HG02678 (cell line): ENCODE data around the gene DCST1.

Source experiments
- ATAC-seq: cut with Tn5 transposase; IDR thresholded peaks from one replicate; pipeline ENCODE4 v1.9.1; 2021; ENCODE audit warnings: mild to moderate bottlenecking, moderate library complexity; ENCODE audit not compliant: unreplicated experiment

The DCST1 gene

DNA sequence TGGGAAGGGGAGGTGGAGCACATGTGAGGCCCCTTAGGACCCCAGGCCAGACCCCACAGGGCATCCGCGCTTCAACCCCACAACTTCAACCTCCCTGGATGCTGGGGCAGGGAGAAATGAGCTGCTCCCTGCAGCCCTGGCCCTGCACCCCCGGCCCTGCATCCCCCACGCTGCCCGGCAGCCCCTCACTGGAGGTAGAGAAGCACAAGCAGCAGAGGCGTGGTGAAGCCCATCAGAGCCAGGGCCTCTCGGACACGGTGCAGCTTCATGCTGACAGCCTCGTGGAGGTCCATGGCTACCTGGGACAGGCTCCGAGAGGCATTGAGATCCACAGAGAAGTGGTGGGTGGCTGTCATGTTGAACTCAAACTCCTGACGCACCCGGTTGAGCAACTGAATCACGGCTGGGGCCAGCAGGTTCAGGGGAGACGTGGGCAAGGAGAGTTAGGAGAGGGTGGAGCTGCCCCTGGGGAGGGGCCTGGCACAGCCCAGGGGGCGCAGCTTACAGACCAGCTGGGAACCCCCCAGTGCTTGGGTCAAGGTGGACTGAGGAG lies 3.3 kb upstream of the DCST1 start:
- no peak for ATAC-seq

DNA sequence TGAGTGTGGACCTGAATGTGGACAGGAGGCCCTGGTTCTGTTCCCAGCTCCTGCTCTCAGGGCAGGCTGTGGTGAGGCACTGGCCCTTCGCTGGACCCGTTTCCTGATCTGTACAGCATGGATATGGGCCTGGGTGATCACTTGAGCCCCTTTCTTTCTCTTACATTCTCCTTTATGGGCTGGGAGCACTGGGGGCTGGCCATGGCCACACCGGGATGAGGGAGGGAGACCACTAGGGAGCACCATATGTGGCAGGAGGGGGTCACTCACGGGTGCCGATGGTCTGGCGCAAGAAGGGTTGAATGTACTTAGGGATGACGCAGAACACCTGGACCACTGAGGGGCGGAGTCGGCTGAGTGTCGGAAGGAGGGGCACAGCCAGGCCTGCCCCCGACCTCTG lies 2.7 kb upstream of the DCST1 start:
- no peak for ATAC-seq

DNA sequence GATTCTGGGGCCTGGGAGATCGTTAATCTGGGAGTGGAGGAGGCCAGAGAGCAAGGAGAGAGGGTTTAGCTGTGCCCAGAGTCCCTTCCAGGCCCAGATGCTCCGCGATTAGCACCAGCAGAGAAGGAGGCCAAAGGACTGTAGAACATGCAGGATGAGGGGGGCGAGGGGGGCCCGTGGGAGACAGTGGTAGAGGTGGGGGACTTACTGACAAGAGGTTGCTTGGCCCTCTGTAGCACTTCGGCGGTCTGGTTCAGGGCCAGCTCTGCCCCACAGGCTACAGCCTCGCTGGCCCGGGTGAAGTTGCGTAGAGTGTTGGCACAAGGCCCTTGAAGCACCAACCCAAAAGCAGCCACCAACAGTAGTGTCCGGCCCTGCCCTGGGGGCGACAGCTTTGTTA lies 738 bp upstream of the DCST1 start:
- no peak for ATAC-seq

DNA sequence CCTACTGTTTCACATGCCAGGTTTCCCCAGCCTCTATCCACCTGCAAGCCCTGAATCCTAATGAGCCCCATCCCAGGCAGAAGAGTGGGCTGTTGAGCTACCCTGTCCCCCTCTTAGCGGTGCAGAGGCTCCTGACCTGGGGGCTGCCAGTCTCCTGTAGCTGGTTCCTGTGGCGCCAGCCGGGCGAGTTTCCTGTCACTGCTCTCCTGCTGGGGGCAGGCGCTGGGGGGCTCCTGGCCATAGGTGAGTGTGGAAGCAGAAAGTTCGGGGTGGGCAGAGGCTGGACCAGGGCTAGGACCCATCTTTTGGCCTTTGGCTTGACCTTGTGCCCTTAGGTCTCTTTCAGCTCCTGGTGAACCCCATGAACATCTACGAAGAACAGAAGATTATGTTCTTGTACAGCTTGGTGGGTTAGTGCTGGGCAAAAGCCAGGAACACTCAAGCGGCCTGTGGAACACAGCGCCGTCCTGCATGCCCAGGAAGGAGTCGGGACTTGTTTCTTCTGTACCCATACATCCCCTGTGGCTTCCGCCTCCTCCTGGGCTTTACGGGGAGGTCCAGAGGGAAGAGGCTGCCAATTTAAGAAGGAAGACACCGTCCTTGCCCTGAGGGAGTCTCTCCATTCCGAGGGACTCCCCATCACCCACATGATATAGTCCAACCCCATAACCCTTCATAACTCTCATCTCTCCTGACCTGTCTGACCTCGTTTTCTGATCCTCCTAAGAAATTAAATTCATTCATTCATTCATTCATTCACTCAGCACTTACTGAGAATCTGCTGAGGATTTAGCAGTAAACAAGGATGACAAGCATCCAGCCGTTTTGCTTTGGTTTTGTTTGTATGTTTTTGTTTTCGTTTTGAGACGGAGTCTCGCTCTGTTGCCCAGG lies 939 bp downstream of the DCST1 start:
- no peak for ATAC-seq

DNA sequence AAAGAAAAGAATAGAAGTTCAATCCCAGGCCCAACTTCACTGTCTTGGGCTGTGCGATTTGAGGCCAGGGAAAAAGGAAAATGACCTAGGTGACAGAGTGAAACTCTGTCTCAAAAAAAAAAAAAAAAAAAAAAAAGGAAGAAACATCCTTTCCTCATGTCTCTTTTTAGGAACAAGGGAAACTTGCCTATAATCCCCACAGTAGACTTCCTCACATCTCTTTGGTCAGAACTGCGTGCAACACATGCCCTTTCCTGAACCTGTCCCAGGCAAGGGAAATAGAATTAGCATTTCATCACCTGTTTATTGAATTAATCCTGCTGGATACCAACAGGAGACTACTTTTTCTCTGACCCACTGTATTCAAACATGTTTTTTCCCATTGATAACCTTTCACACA lies 2.3 kb downstream of the DCST1 start:
- no peak for ATAC-seq

DNA sequence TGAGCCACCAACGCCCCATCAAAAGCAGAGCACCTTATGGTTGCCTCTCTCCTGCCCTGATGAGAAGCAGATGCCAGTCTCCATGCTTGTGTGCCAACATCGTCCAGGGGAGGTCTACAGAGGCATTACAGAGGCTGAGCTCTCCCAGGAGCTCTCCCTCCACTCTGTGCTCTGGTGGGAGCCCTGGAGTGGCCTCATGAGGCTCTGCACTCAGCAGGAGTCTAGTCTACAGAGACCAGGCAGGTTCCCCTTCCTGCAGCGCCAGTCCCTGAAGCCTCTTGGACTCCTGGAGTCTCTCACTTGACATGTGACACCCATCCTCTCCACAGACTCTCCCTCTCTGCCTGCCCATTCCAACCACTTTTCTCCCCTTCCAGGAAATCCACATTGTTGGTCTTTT lies 3.4 kb downstream of the DCST1 start:
- ATAC-seq = no peak

DNA sequence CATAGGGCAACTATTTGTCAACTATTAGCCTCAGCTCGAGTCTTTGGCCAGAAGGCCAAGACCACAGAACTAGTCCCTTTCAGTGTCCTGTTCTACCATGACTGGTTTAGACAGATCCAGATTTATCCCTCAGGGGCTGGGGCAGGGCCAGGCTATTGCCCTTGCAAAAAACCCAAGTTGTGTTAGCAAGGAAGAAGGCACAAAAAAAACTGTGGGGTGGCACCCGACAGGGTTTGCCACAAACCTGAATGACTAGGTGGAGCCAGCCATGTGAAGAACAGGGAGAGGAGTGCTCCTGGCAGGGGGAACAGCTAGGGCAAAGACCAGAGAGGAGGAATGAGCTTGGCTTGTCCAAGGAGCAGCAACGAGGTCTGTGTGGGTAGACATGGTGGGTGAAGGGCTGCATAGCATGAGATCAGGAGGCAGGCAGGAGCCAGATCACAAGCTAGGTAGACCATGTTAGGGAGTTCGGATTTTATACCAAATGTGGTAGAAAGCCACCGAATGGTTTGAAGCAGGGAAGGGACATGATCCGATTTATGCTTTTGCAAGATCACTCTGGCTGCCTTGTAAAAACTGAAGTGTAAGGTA lies 4.3 kb downstream of the DCST1 start:
- no peak for ATAC-seq

DNA sequence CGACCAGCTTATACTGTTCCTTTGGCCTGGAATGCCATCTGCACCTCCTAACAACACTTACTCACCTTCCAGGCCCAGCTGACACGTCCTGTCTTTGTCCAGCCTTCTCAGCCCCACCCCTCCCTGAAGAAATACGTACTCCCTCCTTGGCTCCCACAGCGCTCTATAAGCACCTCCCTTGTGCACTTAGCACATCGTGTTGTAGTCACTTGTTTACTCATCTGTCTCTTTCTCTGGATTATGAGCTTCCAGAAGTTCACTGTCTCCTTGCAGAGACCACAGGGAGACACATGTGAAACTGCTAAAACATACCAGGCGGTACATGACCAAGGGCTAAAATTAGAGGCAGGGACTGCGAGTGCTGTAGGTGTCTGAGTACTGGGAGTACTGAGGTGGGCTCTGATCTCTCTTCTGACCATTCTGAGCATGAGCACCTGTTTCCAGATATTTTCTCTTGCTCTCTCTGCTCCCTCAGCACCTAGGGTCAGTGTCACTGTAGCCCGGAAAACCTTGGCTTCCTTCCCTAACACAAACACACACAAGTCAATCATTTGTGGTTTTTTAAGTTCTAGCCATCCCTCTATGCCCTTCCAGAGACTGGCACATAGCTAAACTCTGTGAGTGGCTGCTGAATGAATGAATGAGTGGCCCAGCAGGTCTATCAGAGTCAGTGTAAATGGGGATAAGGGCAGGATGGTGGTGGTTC lies 5.1 kb downstream of the DCST1 start:
- ATAC-seq = no peak

DNA sequence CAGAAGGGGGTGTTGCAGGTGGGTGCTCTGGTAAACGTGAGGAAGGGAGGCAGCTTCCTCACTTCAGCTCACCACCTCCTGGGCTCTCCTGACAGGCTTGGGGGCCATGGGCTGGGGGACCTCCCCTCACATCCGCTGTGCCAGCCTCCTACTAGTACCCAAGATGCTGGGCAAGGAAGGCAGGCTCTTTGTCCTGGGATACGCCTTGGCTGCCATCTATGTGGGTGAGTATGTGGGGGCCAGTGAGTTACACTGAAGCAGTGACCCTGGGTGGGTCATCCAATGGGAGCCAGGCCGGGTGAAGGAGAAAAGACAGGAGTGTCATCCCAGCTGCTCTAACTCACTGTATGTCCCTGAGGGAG lies 5.7 kb downstream of the DCST1 start:
- ATAC-seq = no peak

DNA sequence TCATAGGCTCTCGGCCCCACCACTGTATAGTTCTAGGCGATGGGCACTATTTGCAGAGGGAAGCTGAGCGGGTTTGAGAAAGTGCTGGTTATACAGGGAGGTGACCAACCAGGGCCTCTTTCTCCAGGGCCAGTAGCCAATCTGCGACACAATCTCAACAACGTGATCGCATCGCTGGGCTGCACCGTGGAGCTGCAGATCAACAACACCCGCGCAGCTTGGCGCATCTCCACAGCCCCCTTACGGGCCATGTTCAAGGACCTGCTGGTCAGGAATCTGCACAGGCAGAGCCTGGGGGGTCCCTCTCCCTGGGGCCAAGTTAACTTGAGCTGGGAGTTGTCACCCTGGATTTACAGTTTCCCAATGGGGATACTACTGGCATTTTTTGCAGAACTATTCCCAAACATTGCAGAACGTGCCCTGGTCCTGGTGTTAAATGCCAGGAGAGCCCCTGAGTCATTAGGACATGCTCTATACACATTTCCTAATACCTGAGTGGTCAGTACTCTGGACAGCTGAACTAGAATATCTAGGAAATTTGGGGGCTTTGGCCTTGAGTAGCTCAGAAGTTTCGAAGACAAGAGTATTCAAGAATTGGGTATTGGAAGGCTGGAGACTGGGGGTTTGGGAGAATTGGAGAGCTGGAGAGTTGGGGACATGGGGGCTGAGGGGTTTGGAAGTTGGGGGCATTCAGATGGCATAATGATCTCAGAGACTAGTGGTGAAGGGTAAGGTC lies 6.9 kb downstream of the DCST1 start:
- ATAC-seq = no peak

DNA sequence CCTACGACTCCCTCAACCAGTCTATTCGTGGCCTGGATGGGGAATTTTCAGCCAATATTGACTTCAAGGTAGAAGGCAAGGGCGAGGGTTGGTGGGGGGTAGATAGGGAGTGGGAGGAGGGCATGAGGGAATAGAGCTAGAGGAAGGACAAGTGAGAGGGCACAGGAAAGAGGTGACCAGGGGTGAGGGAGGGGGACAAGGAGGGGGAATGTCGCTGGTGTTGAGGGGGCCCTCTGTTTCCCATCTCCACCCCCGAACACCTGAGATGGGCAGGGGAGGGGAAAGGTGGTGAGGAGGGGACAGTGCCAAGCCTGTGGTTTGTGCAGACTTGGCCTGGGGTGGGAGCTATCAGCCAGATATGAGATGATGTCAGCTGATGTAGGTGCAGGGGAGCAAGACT lies 9.2 kb downstream of the DCST1 start:
- no peak for ATAC-seq

DNA sequence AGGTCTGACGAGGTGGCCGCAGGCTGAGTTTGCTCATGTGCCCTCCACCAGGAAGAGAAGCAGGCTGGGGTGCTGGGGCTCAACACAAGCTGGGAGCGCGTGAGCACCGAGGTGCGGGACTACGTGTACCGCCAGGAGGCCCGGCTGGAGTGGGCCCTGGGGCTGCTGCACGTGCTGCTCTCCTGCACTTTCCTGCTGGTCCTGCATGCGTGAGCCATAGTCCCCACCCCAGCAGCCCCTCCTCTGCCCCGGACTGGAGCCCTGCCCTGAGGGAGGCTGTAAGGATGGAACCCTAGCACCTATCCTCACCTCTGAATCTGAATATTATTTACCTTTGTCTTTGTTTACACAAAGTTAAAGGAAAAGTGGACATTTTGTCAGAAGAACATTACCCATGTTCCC lies 9.7 kb downstream of the DCST1 start:
- no peak for ATAC-seq

DNA sequence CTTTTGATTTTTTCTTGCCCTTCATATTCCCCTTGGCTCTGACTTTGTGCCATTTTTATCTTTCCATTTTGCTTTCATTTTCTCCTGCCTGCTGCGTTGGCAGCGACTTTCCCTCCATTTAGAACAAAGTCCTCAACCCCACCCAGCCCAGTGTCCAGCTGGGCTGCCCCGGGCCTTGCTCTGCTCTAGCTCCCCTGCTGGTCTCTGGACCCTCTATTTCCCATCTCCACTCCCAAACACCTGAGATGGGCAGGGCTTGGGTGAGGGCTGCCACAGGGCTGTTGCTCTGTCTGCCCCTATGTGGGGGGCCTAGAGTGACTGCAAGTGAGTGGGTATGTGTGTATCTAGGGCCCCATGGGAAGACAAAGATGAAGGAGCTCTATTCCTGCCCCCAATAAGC lies 10.2 kb downstream of the DCST1 start:
- no peak for ATAC-seq

DNA sequence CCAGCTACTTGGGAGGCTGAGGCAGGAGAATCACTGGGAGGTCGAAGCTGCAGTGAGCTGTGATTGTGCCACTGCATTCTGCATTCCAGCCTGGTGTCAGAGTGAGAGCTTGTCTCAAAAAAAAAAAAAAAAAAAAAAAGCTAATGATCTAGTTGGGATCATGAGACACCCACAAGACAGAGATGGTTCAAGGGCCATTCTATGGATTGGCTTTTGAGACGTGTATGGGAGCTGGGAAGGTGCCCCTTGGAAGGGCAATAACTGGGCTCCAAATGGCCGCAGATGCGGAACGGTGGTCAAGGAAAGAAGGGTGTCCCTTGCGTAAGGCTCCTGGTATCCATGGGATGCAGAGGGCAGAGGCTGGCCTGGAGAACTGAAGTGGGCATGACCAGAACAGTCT lies 10.7 kb downstream of the DCST1 start:
- ATAC-seq = no peak

DNA sequence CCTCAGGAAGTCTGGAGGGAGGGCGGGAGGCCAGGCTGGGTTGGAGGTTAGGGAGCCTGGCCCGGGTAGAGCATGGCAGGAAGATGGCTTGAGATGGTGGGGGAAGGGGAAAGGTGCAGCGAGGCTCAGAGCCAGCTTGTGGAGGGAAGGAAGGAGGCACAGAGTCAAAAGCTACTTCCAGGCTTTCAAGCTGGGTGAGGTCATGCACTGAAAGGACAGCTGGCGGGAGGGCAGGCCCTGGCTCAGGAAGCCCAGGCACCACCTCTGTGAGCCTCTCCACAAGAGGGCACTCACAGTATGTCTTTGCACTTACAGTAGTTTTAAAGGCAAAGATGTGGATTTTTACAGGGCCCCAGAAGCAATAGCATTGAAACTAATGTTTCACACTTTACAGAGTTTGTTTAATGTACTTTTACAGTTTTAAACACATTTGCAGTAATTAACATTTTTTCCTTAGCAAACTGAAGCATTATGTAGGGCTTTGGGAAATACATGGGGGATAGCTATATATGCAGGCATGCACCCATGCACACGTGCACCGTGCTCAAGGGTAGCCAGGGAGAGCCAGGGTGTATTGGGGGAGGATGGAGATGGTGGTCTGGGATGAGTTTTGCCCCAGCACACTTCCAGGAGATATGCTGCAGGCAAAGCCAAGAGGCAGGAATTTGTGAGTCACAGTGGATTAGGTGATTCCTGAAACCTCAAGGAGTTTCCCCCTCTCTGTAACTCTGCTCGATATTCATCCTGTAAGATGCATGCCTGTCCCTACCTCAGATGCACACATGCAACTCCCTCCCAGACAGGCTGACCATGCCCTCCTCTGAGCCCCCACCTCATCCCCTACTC lies 11.4 kb downstream of the DCST1 start:
- no peak for ATAC-seq

DNA sequence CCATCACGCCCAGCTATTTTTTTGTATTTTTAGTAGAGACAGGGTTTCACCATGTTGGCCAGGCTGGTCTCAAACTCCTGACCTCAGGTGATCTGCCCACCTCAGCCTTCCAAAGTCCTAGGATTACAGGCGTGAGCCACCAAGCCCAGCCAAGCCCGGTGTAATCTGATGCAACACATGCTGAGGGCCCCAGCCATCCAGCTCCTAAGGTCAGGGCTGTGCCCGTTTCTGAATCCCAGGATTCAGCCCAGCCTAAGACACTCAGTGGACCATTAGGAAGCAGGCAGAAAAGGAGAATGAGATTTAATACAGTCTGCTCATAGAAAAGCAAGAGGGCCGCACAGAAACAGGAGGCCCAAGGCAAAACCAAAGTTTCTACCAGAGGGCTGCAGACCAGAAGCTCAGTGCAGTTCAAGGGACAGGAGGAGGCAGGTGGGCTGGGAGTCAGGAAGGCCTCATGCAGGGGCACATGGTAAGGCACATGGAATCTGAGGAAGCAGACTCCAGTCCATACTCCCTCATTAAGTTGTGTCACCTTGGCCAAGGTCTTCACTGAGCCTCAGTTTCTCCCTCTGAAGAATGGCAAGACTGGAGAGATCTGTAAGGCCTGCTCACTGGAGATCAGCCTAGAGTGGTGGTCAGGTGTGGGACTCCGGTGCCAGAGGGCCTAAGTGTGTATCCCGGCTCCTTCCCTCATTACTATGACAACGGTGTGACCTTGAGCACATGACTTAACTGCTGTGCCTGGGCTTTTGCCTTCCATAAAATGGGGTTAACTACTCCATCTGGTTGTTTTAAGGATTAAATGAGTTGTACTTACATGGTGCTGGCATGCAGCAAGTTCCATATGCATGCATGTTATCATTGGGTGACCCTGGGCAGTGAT lies 15.1 kb downstream of the DCST1 start:
- no peak for ATAC-seq

DNA sequence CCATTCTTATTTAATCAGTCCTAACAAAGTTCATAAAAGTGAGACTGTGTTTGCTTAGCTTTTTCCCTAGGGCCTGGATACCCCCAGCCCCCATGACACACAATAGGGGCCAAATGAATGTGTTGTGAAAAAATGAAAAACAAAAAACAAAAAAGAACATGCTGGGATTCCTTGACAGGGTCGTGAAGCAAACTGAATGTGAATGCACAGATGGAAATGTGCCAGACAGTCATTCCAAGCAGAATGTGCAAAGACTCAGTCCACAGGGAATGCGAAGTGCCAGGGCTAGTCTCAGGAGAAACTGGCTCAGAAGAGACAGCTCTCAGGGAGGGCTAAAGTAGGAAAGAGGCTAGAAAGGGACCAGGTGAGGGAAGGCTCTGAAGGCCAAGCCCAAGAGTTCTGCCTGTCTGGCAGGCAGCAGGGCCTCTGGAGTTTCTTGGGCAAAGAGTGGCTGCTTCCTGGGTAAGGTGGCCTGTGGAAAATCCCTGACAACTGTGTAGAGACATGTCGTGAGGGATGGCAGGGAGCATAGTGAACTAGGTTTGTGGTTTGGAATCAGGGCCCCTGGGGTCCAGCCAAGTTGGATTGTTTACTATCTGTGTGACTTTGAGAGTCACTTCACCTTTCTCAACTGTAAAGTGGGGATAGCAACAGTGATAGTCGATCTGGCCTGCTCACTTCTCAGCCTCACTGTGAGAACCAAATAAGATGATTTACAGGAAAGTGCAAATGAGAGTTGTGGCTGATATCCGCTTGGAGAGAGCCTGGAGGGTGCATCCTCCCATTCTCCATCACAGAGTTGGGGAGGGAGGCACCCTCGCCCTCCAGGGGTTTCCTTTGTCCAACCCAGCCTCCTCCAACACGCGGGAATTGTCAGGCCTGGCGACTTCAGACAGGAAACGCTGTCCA lies 16.3 kb downstream of the DCST1 start:
- ATAC-seq = no peak
